Vagina (tissue), 2 donors: Measurements from ENCODE around the gene EFCAB9.

ENCODE experiments used
- CTCF ChIP-seq, 3 experiments: fragments of 450-650 bp in 2 of 3; fragments of 200-600 bp in 1 of 3; sonication (generic) in 1 of 3; IDR thresholded peaks; one replicate each; pipeline ENCODE4 v1.5.1; 2017 to 2019; ENCODE audit warnings: antibody characterized with exemption in 3 of 3, mild to moderate bottlenecking in 2 of 3, moderate library complexity in 2 of 3
- POLR2A ChIP-seq, 2 donors: fragments of 450-650 bp; IDR thresholded peaks; one replicate each; pipeline ENCODE4 v1.6.1; 2017; ENCODE audit warnings: antibody characterized with exemption in 2 of 2, mild to moderate bottlenecking in 2 of 2, moderate library complexity in 2 of 2
- POLR2AphosphoS5 ChIP-seq, 2 donors: sonication (generic); formaldehyde crosslinking; IDR thresholded peaks; one replicate each; pipeline ENCODE4 v1.9.0; 2017; ENCODE audit warnings: antibody characterized with exemption in 2 of 2, mild to moderate bottlenecking in 2 of 2, low read depth in 1 of 2; ENCODE audit not compliant: insufficient read depth in 1 of 2

- peak in 1 of 2 donors; percentile 32 for TF ChIP-seq POLR2AphosphoS5 (IDR thresholded peaks at IDR 0.05; ENCODE audit: insufficient read depth in 1 of 2, low read depth in 1 of 2)
- TF ChIP-seq CTCF (IDR thresholded peaks at IDR 0.05): no peak
- TF ChIP-seq POLR2A (IDR thresholded peaks at IDR 0.05): no peak
Observed at GRCh38 chr5:172156541-172156994, 37.4 kb upstream of the EFCAB9 start.
